ENCODE measurements around the gene KCNA10. TPM values are rescaled to one million over a fixed set of nuclear protein-coding genes. Genes with fewer than 3 reads are reported as not detected.
A peak's percentile ranks its signal among the peaks of the same experiment; 100 is the strongest.
"Not testable (repeated sequence)": the region's sequence is repeated elsewhere in the genome, so short reads cannot be mapped to it uniquely, and the experiment has no call there.

Gene KCNA10
- total RNA-seq, 1 donor from 2014 or later: not detected

- DNase-seq (ENCODE audit: low read depth in 2 of 2): no peak
These were observed 17.0 kb upstream of the KCNA10 start for GRCh38 chr1:110535985-110536384.

DNA sequence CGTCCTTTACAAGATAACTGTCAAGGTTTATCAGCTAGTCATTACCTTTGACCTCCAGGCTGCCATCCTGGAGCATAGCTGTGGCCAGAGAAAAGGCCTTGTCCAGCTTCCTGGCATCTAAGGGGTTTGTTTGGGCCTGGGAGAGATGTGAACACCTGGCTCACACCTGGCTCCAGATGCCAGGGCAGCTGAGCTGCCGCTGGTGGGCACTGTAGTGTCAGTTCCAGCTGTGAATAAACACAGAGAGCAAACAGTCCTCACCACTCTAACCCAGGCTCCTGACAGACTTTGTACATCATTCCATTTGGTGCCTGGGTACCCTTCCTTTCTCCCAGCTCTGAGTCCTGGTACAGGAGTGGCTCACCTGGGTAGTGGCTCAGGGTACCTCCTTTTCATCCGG lies 14.3 kb upstream of the KCNA10 start:
- no peak for DNase-seq (ENCODE audit: low read depth in 2 of 2)

GRCh38 chr1:110529011-110529410 lies 10.0 kb upstream of the KCNA10 start:
- no peak for DNase-seq (ENCODE audit: low read depth in 2 of 2)

DNA sequence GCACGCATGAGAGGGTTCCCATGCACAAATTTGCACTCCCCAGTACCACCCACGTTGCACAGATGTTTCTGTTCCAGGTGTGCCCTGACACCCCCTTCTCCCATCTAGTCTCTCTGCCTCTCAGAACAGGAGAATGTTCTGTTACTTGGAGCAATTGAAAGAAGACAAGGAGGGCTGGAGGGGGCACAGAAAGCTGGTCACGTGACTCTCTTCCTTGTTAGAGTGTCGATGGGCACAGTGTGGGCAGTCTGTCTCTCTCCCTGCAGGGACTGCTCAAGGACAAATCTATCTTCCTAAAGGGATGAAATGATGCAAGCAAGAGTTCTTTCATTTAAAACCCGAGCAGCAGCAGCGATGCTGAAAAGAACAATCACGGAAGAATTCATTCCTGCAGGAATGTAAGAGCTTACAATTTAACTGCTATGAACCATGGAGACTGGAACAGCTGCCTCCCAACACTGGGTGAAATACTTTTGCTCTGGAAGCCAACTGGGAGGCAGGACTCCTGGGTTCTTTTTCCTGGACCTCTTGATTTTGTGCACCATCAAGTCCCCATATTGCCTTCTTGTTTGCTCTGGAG lies 7.3 kb upstream of the KCNA10 start:
- DNase-seq (ENCODE audit: low read depth in 2 of 2): no peak

GRCh38 chr1:110525249-110525595 lies 6.2 kb upstream of the KCNA10 start:
- peak in 1 of 2 donors; percentile 11 for DNase-seq (ENCODE audit: low read depth in 2 of 2)

DNA sequence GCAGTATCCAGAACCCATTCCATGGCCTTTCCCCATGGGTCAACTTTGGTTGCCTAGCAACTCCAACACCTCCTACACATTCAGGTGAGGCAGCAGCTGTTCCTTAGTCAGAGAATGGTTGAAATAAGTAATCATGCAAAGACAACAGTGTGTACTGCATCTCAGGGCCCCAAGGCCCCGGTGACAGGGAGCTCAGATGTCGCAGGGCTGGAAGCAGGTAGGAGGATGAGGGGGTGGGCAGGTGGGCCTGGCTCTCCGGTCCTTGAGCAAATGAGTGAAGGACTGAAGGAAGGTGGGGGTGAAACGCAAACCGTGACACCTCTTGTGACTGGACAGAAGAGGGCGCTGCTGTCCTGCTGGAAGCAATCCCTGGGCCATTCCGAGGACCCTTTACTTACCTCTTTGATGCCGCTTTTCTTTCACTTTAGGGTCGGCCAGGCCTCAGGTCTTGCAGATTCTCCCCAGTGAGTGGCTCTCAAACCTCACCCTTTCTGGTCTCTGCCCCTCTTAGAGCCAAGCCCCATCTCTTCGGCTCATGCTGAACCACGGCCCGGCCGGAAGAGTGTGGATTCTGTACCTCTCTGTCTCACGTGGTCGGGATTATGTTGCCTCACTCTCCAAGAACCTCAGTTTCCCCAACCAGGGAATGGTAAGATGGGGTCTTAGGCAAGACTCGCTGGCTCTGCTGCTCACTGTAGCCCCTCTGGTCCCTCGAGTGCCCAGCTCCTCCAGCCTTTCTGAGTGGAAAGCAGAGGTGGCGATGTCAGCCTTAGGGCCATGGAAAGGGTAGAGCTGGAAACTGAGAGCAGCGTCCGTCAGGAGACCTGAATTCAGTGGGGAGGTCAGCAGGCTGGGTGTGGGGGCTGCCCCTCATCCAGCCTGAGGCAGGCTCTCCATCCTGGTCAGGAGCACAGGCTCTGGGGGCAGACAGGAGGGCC lies 5.6 kb upstream of the KCNA10 start:
- DNase-seq (ENCODE audit: low read depth in 2 of 2): peak; percentile 63 to 69

GRCh38 chr1:110523011-110523410 lies 4.0 kb upstream of the KCNA10 start:
- no peak for DNase-seq (ENCODE audit: low read depth in 2 of 2)

DNA sequence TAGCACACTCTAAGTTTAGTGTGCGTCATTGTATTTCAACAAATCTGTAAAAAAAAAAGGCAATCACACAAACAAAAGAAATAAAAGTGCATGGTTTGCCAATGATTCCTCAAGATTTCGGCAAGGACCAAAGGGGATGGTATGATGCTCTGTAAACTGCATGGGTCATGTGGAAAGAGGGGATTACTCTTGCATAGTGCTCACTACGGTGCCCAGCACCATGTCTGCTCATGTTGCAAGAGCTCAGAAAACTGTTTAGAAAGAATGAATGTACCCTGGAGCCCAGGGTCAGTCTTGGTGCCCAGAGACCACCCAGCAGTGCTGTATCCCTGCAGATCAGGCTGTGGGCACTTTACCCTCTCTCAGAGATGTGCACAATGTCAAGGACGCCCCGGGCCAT lies 3.6 kb upstream of the KCNA10 start:
- DNase-seq (ENCODE audit: low read depth in 2 of 2): no peak

DNA sequence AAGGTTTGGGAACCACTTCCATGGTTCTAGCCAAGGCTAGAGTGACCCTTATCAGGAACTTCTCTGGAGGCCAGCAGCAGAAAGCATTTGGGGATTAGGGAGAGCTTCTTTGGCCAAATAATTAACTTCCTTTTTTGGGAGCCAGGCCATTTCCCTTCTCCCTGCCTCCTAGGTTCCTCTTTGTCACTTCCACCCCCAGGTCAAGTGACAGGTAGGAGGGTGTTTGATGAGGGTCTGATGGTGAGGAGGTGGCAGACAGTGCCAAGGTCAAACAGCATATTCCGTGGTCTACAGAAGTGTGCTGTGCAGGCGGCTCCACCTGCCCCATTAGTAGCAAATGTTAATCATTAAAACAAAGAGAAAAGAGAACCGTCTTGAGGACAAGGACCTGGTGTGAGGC lies 1.9 kb upstream of the KCNA10 start:
- DNase-seq (ENCODE audit: low read depth in 2 of 2): no peak

DNA sequence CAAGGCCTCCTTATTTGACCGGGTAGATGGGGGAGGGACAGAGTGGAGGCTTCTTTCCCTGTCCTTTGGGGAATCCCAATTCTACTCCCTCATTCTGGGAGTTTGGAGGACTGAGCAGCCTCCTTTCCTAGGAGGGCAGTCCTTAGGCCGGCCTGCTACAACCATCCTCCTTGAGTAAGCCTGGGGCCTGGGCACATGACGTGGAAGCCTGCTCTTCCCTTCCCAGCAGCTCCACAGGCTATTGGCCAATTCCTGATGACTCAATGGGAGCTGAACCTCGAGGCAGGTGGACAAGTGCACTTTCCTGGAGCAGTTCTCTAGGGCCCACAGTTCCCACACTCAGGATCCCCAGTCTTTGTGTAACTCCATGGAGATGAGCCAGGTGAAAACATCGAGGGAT lies 3.1 kb downstream of the KCNA10 start:
- DNase-seq (ENCODE audit: low read depth in 2 of 2): no peak

- DNase-seq (ENCODE audit: low read depth in 2 of 2): no peak
These were observed 3.9 kb downstream of the KCNA10 start for GRCh38 chr1:110515041-110515440.

DNA sequence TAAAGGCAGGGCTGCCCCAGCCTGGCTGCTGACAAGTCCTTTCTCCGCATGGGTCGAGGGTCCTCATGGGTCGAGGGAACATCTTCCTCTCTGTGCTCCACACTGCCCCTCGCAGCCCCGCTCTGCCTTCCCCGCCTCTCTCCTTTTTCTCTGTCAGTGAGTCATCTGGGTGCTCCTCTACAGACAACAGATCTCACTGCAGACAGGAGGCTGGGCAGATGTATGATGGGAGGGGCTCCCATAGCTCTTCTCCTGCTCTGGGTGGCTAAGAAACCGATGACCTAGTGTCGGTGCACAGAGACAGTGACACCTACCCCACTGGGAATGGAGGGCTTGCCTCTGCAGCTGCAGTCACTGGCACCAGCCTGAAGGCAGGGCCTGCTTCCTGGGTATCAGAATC lies 5.5 kb downstream of the KCNA10 start:
- DNase-seq (ENCODE audit: low read depth in 2 of 2): no peak

DNA sequence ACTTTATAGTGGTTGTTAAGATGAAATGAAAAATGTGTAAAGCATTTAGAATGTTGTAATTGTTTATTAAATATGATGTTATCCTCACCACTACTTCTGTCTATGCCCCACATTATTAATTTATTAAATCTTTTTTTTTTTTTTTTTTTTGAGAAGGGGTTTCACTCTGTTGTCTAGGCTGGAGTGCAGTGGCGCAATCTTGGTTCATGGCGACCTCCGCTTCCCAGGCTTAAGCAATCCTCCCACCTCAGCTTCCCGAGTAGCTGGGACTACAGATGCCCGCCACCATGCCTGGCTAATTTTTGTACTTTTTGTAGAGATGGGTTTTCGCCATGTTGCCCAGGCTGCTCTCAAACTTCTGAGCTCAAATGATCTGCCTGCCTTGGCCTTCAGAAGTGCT lies 7.5 kb downstream of the KCNA10 start:
- no peak for DNase-seq (ENCODE audit: low read depth in 2 of 2)

- DNase-seq (ENCODE audit: low read depth in 2 of 2): not testable (repeated sequence)
These were observed 8.1 kb downstream of the KCNA10 start for GRCh38 chr1:110510921-110511320.

DNA sequence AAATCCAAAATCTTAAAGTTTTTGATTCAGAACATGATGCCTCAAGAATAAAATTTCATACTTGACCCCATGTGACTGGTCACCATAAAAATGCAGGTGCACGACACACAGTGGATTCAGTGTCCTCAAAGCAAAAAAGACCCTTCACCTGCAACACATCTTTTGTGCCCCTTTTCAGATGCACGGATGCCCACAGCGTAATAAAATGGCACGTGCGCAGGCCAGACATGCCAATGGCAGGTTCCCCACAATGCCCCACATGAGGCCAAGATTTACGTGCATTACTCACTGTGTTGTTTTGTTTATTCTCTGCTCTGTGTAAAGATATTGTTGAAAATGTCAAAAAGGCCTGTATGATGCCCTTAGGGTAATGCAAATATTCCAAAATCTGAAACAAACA lies 9.3 kb downstream of the KCNA10 start:
- DNase-seq (ENCODE audit: low read depth in 2 of 2): no peak

DNA sequence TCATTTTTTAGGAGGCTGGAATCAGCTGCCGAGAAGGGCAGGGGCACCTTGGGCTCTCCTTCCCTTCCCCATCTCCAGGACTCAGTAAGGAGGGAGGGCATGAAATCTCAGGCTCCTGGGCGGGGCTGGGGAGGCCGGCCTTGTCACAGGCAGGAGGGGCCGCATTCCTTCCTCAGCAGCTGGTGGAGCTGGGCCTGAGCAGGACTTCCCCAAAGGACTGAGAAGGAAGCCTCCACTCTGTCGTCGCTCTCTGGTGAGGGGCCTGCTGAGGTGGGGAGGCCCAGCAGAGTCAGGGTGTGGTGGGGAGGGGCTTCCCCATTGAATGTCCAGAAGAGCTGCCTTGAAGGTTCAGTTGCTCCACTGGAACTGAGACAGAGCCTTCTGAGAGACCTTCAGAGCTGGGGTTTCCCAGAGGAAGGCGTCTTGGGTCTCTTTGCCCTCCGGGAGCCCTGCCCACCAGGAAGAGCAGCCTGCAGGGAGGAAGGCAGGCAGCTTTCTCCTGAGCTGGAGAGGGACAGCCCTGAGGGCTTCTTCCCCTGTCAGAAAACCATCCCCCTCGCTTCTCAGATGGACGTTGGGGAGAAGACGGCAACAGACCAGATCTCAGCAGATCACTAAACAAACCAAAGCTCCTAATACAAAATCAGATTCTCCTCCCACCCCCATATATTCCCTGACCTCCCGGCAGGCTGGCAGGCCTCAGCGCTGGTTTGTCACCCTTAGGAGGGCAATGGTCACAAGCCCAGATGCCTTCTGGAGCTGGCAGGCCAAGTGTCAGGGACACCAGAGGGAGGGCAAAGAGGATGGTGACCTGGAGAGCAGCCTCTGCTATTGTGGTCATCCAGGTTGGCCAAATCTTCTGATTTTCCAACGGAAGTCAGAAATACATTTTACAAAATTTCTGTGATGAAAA lies 10.7 kb downstream of the KCNA10 start:
- DNase-seq (ENCODE audit: low read depth in 2 of 2): no peak

DNA sequence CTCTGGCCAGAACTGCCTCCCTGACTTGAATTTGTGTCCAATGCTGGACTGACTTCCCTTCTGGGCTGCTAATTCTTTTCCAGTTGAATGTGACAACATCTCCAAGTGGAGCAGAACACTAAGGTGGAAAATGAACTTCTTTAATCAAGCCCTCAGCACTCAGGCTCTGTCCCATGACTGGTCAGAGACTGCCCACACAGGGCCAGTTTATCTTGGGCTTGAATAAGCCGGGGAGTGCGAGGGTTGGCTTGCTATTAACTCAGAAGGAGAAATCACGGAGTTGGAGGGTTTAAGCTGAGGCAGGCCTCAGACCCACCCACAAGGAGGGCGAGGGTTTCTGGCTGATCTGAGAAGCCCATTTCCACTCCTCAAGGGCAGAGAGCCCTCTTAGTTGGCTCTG lies 12.4 kb downstream of the KCNA10 start:
- no peak for DNase-seq (ENCODE audit: low read depth in 2 of 2)

DNA sequence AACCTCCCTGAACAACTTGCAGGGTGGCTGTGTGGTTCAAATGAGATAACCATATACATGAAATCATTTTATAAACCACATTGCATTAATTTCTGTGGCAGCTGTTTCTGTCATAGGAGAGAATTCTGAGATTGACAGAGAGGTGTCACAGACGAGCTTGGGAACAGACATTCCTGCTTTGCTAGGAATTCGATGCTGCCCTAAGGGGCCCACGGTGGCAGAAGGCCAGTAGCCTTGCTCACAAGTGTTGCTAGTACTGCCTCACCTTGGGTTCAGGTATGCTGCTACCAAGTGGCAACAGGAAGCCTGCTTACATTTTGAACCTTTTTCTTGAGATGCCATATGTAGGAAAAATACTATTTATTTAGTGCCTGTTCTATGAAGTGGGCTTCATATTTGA lies 13.4 kb downstream of the KCNA10 start:
- DNase-seq (ENCODE audit: low read depth in 2 of 2): no peak

DNA sequence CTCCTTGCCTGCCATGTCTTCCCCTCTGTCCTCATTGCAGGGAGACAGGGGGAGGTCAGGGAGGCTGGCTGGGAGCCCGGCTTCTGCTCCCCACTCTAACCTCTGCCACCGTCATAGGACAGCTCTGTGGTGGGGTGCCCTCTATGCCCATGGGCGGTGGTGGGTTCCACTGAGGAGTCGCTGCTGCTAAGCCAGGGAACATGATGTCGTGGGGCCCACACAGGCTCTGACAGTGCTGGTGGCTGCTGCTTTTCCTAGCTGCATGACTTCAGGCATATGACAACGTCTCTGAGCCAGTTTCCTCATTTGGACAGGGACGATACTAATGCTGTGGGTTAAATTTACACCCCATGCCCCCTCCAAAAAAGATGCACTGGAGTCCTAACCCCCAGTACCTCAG lies 14.7 kb downstream of the KCNA10 start:
- DNase-seq (ENCODE audit: low read depth in 2 of 2): no peak

DNA sequence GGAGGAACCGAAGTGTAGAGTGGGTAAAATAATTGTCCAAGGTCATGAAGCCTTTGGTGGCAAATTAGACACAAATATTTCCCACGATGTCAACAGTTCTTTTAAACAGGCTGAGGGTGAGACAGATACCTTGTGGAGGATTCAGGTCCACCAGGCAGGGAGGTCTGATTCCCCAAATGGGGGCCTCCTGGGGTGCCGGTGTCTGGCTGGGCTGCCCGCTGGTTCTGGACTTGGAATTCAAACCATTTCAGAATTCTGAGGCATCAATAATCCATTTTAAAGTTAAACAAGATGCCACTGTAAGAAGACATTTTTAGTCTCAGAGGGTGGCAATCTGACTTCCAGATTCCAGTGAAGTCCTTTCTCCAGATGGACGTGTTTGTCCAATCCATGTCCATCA lies 15.5 kb downstream of the KCNA10 start:
- DNase-seq (ENCODE audit: low read depth in 2 of 2): no peak

- DNase-seq (ENCODE audit: low read depth in 2 of 2): no peak
These were observed 16.4 kb downstream of the KCNA10 start for GRCh38 chr1:110502402-110503151.
